HG02870 (cell line): ENCODE measurements around the gene RPS18.
"Not testable (repeated sequence)": the region's sequence is repeated elsewhere in the genome, so short reads cannot be mapped to it uniquely, and the experiment has no call there.

ENCODE experiments used
- ATAC-seq: cut with Tn5 transposase; IDR thresholded peaks from one replicate; pipeline ENCODE4 v1.9.1; 2021; ENCODE audit warnings: mild to moderate bottlenecking, moderate library complexity; ENCODE audit not compliant: unreplicated experiment

The RPS18 gene

DNA sequence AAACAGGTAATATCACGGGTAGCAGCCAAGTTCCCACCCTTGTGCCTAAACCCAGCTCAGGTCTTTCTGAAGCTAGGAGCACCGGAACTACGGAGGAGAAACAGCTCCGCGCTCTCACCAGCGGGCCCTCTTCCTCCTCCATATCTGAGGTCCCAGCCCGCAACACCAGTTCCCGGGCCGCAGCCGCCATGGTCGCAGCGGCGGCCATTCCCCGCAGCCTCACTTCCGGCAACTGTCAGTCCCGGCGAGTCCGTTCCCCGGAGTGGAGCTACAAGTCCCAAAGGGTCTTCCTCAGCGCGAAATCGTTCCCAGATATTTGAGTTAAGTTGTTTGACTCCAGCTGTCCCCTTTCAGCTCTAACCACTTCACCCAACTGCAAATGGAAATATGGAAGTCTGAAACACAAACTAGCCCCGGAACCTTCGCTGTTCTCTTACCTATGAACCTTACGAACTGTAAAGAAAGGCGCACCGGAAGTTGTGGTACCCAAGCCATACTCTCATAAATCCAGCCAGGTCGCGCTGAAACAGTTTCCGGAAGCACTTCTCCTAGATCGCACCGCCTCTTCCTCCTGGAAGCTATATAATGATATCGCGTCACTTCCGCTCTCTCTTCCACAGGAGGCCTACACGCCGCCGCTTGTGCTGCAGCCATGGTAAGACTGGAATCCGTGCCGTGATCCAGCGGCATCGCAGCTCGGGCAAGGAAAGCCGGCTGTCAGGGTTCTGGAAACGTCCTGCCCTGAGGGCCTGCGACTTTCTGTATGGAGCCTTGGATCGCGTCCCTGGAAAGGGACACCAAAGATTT is at the start of gene RPS18, which contains the start of gene VPS52:
TSS of gene RPS18 (plus strand) at position 608 of the 807 bp plus-strand sequence. CDS start at position 653, 45 bp downstream.
TSS of gene VPS52 (minus strand) at position 409 of the 807 bp plus-strand sequence. CDS start at position 208, 201 bp downstream.
- peak; percentile 82 for ATAC-seq

DNA sequence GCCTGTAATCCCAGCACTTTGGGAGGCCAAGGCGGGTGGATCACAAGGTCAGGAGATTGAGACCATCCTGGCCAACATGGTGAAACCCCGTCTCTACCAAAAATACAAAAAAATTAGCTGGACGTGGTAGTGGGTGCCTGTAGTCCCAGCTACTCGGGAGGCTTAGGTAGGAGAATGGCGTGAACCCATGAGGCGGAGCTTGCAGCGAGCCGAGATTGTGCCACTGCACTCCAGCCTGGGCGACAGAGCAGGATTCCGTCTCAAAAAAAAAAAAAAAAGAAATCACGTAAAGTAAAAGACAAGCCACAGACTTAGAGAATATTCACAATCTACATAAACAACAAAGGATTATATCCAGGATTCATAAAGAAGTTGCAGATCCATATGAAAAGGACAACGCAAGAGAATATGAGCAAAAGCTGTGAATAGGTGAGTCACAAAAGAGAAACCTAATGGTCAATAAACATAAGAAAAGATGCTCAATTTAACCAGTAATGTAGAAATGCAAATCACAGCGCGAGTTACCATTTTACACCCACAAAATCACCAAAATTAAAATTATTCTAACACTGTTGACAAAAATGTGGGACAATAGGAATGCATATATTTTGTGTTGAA is 45.3 kb upstream of the RPS18 start:
- not testable (repeated sequence) for ATAC-seq

DNA sequence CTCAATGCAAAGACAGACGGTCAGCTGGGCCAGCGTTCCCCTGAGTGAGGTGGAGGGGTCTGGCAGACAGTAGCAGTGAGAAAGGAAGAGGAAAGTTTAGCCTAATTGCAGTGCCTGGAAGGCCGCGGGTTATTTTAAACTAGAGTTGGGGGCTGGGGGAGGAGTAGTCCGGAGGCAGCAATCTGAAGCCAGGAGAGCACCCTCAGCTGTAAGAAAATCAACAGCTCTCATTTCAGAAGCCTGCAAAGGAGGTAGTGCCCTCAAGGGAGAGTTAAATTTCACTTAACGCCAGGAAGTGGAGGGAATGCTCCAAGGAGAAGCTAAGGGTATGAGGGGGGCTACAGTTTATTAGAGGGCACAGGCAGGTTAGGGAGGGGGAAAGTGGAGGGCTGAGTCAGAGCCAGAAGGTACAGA is 36.6 kb upstream of the RPS18 start:
- no peak for ATAC-seq

DNA sequence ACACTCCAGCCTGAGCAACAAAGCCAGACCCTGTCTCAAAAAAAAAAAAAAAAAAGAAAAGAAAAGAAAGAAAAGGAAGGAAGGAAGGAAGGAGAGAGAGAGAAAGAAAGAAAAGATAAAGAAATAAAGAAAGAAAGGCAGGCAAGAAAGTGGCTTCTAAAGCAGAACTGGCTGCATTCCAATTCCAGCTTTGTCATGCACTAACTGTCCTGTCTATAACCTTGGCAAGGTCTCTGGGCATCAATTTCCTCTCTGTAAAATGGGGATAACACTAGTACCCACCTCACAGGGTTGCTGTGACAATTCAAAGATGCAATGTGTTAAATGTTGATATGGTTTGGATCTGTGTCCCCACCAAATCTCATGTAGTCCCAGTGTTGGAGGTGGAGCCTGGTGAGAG is 35.5 kb upstream of the RPS18 start:
- no peak for ATAC-seq

DNA sequence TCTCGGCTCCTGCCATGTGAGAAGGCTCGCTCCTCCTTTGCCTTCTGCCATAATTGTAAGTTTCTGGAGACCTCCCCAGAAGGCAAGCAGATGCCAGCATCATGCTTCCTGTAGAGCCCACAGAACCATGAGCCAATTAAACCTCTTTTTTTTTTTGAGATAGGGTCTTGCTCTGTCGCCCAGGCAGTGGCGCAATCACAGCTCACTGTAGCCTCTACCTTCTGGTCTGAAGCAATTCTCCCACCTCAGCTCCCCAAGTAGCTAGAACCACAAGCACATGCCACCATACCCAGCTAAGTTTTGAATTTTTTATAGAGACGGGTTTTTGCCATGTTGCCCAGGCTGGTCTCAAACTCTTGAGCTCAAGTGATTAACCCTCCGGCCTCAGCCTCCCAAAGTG is 35.0 kb upstream of the RPS18 start:
- ATAC-seq: no peak

DNA sequence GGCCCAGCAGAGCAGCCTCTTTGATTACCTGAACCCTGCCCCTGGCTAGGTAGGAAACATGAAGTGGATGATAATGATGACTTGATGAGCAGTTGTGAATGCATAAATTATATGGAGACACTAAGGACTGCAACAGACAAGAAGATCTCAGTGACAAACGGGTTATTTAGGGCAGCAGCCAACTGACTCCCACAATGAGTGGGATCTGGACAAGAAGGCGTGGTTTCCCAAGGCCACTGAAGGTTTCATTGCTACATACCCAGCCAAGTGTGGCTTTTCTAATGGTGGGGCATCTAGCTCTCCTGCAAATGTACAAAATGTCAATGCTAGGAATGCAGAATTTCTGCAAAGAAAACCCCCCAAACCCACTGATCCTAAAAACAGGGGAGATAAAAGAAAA is 34.1 kb upstream of the RPS18 start:
- no peak for ATAC-seq

DNA sequence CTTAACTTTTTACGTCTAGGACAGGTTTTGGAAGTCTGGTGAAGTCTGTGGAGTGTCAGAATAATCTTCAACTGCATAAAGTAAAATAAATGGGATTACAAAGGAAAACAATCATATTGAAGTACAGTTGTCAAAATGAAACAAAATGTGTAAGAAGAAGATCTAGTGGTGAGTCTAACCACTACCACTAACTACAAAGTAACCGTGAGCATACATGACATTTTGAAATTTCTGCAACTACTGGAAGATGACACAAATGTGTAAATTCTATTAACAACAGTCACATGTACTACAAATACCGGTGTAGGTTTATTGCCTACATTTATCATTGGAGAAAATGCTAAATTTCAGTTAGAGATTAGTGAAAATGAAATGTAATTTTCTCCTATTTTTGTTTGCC is 29.9 kb upstream of the RPS18 start:
- no peak for ATAC-seq

DNA sequence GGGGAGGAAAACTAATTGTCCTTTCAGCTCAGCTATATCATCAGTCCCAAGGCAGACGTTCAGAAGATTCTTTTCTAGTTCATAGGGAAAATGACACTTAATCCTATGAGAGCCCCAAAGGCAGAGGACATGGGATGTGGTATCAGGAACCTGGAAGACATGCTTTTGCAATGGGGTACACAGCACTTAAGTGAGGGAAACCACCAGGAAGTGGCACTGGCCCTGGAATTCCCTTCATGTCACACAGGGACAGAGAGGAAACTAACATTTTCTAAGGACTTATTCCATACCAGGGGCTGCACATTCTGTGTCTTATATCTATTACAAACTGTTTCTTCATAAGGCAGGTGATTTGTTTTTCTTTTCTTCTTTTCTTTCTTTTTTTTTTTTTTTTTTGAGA is 28.4 kb upstream of the RPS18 start:
- ATAC-seq: no peak

DNA sequence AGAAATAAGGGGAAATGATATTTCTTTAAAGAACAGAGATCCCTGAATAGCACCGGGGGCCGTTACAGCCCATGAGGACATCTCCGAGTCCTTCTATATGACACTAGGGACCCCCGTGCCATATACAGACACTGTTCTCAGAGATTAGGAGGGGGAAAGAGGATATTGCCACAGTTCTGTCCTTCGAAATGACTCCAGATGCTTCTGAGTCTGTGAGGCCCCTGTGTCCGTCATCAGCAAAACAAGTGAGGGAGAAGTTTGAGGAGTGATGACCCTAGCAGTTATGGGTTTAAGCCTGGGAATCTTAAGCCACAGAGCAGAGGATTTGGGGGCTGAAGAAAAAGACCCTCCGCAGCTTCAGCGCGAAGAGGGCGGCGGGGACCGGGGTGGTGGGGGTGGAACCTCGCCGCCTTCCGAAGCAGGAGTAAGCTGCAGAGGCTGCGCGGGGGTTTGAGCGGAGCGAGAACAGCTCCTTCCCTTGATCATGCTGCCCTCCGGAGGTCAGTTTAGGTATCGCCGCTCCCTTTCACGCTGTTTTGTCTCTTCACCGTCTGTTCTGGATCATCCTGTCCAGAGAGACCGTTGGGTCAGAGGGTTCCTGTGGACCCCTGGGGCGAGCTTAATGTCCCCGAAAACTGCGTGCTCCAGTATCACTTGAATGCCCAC is 23.8 kb upstream of the RPS18 start:
- ATAC-seq: no peak

DNA sequence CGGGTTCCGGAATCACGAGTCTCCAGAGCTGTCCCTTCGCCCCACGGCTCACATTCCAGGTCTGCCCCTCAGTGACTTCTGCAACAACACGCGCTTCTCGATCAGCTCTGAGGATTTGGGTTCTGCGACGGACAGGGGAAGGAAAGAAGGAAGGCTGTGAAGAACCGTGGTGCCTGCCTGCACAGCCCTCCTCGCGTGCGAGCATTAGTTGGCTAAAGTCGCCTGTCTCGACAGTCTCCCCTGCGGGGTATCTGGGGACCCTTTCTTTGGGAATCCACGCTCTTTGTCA is 23.3 kb upstream of the RPS18 start:
- ATAC-seq: no peak

DNA sequence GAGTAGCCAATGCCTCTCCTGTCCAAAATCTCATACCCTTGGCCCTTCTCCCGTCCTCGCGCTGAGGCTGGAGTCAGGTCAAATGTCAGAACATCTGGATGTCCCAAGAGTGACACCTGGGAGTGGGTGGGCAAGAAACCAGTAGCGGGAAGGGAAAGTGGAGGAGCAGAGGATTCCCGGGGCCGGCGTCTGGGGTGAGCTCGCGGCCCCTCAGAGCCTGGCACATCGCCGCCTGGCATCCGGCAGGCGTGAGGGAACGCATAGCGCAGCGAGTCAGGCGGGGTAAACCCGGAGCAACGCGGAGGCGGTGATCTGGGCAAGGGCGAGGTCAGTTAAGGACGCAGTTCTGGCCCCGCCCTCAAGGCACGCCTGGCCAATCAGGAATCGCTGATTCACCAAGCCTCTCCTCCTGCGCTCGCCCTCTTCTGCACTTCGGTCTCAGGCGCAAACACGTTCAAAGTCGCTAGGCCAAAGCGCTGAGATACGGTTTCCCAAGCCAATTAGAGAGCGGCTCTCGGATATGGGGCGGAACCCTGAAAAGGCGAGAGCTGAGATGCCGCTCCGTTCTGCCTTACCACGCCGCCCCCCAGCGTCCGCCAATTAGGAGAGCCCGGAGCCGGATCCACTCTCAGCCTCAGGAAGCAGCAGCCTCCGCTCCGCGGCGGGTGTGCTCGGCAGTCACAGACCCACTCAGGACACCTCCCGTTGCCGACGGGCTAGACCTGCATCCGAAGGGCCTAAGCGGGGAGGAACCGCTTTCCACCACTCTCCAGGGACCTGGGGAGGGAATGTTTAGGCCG is 22.7 kb upstream of the RPS18 start:
- peak; percentile 91 for ATAC-seq

DNA sequence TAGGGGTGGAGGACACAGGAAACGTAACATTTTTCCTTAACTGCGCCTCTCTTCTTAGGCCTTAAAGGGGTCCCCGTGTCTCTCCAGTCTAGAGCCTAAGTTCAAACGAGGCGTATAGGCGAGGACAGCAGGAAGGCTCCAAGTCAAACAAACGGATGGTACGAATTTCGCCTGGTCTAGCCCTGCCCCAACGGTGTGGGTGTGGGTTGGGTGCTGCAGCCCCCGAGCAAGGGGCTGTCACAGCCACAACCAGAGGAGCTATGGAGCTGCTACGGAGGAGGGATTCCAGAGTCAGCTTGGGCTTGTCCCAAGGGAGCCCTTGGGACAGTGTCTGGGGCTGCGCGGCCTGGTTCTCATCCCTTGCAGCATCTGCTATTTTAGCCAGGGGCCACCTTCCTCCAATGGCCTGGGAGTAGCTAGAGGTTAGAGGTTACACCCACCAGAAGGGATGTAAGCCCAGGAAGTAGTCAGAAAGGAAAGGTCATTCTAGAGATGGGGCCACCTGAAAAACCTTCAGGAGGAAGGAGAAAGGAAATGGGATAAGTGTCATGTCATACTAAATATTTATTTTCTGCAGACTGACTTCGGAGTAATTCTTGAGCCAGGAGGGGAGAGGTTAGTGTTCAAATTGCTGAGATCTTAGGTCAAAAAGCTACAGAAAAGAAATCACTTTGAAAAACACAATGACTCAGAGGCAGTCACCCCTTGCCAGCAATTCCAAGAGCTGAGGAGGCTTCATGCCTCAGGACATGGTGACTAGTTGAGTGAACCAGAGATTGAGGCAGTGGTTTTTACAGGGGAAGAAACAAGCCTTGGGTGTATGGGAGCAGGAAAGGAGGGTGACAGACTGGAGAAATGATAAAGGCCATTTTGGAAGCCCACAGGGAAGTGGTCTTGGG is 21.9 kb upstream of the RPS18 start:
- no peak for ATAC-seq

DNA sequence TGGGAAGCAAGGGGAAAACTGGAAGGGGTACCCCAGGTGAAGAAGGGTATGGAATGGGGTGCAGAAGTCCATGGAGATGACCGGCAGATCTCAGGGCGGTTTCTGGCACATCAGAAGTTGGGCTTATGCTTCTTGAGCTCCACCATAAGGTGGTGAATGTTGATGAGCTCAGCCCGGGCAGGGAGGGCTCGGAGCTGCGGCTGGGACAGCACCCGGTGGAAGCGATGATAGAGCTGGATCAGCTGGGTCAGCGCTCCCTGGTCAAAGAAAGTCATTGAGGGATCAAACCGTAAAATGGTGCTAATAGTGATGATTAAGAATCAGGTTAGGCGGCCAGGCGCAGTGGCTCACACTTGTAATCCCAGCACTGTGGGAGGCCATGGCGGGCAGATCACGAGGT is 21.1 kb upstream of the RPS18 start:
- ATAC-seq: no peak

DNA sequence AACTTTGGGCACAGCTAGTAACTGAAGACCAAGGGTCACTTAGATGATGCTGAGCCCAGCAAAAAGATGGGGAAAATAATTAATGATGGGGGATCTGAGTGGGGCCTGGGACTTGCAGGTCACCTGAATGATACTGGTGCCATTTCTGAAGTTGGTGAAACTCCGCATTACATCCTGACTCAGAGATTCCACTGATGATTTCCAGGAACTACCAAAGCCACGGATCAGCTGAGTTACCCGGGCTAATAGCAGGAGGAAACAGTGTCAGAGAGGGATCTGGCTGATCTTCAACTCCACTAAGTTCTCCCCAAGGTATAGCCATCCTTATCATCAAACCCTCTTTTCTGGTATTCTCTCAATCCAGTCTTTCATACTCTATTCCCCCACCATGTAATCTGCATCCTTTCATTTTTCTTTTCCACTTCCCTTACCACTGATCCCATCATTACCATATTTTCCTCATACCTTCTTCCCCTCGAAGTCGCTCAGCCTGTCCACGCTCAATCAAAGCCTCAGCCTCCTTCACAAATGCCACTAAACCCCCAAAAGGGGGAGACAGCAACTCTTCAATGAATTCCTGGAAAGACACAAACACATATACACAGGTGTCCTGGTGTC is 20.4 kb upstream of the RPS18 start:
- ATAC-seq: no peak

DNA sequence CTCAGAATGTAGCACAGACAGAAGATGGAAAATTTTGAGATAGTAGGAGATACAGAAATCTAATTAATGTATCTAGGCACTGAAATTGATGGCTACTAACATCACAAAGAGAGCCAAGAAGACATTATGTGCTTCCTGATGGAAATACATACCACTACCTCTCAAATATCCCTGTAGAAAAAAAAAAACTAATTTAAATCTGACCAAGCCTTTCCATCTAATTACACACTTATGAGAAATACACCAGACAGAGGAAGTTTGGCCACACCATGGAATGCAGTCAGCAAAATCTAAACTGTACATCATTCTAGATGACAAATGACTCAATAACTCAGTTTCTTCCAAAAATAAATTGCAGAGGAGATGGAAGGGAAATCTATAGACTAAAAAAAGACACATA is 19.1 kb upstream of the RPS18 start:
- no peak for ATAC-seq

DNA sequence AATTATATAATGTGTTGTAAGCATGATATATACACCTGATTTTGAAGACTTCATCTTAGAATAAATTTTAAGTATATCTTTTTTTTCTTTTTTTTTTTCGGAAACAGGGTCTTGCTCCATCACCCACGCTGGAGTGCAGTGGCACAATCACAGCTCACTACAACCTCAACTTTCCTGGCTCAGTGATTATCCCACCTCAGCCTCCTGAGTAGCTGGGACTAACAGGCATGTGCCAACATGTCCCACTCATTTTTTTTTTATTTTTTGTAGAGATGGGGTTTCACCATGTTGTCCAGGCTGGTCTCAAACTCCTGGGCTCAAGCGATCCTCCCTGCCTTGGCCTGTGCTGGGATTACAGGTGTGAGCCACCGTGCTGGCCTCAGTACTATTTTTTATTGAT is 17.3 kb upstream of the RPS18 start:
- ATAC-seq: no peak

DNA sequence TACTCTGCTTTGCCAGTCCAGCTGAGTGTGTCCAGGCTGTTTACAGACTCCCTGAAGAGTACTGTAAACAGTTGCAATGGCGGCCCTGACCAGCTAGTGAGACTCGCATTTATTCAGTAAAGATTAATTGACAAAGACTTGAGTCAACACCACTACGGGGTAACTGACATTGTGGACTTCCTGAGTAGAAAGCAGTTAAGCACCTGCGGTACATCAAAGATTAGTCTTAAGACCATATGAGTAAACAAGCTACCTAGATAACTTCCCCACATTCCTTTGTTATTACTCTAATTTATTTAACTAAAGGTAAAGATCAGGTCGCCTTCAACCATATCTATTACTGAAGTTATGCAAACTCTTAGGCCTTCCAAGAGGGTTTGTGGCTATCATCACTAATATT is 12.8 kb upstream of the RPS18 start:
- no peak for ATAC-seq

DNA sequence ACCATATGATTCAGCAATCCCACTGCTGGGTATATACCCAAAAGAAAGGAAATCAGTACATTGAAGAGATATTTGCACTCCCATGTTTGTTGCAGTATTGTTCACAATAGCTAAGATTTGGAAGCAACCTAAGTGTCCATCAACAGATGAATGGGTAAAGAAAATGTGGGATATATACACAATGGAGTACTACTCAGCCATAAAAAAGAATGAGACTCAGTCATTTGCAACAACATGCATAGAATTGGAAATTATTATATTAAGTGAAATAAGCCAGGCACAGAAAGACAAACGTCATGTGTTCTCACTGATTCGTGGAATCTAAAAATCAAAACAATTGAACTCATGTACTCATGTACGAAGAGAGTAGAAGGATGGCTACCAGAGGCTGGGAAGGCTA is 9.4 kb upstream of the RPS18 start:
- ATAC-seq: not testable (repeated sequence)

DNA sequence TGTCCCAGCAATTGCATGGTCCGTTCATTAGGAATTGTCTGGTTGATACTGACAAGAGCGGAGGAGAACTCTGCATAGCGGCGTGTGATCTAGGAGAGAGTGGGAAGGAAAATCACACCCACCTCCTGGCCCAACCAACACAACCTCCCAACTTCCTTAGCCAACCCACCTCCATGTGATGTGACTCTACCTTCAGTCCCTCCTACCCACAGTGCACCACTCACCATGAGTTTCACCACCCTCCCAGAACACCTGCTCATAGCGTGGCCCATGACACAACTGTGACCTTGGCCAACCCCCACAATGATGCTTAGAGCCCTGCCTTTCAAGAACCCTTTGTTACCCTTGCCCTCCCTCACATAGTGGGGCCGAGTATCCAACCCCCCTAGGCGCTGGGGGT is 7.9 kb upstream of the RPS18 start:
- ATAC-seq: no peak

DNA sequence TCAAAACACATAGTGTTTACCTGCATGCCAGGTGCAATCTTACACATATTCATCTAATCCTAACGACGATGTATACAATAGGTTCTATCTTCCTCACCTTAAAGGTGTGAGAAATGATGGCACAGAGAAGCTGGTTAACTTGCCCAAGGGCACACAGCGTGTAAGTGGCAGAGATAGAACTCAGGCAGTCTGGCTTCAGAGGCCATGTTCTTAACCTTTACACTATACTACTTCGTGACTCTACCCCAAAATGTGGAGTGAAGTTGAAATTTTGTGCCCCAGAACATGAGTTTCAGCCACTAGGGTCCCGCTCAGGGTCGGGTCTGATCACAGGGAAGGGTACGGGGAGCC is 783 bp upstream of the RPS18 start:
- ATAC-seq: no peak
